ENCODE results near the gene MIER2.

MIER2 gene

DNA sequence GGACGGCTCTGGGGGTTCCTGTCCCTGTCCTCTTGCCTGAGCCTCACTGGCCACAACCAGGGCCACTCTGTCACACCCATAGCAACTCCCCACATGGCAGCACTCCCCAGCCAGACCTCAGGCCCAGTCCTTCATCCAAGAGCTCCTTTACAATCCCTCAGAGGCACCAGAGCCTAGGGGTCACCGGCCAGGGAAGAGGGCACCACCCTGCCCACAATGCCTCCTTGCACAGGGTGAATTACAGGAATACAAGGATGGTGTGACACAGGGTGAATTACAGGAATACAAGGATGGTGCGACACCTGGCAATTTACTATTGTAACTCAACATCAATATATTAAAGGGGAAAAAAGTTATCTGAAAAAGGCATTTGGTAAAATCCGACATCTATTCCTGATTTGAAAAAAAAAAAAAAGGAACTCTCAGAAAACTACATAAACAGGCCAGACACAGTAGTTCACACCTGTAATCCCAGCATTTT lies 16.5 kb downstream of the MIER2 start:
- DNase-seq, result no peak

DNA sequence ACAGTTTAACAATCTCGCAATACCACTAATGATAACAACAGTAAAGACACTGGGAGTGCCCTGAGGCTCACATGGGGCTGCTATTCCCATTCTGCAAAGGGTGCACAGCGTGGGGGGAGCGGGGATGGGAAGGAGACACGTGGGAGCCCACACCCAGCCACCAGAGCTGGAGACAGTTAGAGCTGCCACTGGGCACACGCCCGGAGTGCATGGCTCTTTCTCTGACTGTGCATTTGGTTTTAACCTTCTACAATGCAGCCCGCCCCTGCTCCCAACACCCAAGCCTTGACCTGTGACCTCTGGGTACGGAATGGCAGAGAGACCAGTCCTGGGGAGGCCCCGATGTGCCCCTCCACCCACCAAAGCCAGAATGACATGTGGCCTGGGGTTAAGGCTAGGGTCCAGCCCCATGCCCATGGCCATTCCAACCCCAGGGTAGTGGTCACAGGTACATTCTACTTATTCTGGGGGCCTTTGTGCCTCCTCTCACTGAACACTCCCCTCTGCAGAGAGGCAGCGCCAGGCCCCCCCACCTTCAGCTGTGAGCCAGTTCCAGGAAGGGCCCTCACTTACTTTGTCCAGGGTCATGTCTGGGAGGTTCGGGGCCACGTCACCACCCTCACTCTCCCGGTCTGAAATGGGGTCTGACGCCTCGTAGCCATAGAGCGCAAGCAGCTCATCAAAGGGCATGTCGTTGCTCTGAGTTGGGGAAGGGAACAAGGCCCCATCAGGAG lies 17.1 kb downstream of the MIER2 start:
- no peak for DNase-seq

DNA sequence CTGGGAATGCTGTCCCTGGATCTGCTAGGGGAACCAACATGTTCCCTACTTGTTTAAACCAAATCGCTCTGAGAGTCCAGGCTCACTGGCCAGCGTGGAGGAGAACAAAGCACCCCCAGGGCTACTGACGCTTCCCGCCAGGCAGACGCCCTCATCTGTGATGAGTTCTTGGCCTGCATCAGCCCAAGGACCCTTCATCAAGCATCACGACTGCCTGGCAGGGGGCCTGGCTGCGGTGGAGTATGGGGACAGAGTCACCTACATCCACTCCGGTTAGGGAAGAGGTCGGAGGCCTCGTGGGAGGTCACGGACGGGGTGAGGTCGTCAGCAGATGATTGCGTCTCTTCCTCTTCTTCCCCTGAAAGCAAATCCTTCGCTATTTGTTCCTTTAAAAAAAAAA lies 17.7 kb downstream of the MIER2 start:
- no peak for DNase-seq

DNA sequence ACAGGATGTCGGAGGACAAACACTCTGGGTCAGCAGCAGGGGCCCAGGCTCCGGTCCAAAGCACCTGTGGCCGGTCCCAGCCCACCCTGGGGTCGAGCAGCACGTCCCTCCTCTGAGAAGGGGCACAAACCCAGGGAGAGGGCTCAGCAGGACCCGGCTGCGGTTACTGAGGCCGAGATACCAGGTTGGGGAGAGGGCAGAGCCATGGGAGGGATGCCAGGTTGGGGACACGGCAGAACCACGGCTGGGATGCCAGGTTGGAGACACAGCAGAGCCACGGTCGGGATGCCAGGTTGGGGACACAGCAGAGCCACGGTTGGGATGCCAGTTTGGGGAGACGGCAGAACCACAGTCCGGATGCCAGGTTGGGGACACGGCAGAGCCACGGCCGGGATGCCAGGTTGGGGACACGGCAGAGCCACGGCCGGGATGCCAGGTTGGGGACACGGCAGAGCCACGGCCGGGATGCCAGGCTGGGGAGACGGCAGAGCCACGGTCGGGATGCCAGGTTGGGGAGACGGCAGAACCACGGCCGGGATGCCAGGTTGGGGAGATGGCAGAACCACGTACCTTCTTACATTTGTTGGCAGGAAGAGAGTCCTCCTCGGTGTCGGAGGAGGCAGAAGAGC lies 18.5 kb downstream of the MIER2 start:
- DNase-seq, result no peak

DNA sequence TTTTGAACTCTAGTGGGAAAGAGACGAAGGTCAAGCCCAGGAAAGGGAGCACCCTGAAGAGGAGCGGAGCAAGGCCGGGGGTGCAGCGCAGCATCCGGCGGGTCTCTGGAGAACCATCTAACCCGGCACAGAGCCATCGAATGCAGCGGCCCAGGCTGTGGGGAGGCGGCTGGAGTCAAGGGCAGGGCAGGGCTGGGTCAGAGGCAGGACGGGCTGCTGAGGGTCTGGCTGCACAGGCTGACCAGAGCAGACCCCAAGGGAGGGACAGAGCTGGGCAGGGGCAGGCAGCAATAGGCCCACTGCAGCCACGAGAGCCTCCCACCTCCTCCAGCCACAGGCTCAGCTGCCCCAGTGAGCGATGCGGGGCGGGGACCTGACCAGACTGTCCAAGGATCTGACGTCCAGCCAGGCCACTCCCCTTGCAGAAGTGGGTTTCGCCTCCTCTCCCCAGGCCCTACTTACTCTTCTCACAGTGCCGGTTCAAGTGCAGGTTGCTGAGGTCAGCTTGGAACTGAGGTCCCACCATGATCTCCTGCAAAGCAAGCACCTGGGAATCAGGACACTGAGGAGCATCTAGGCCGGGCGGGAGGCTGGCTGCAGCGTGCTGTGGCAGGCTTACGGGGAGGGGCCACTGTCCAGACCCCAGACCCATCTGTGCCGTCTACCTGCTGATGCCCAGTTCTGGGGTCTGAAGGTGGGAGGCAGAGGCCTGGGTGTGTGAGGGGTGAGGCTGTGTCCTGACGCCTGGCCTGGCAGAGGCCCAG lies 19.2 kb downstream of the MIER2 start:
- no peak for DNase-seq

- no peak for DNase-seq
These were observed 19.9 kb downstream of the MIER2 start for GRCh38 chr19:324716-325115.

- no peak for DNase-seq
These were observed 22.0 kb downstream of the MIER2 start for GRCh38 chr19:322616-323015.

GRCh38 chr19:318509-318774 lies 26.2 kb downstream of the MIER2 start:
- DNase-seq, result no peak

GRCh38 chr19:317710-318508 lies 26.7 kb downstream of the MIER2 start:
- DNase-seq, result no peak

GRCh38 chr19:315811-316210 lies 28.8 kb downstream of the MIER2 start:
- DNase-seq, result no peak

GRCh38 chr19:313988-314815 lies 30.4 kb downstream of the MIER2 start:
- no peak for DNase-seq

- DNase-seq, result no peak
These were observed 31.2 kb downstream of the MIER2 start for GRCh38 chr19:313169-313987.

DNA sequence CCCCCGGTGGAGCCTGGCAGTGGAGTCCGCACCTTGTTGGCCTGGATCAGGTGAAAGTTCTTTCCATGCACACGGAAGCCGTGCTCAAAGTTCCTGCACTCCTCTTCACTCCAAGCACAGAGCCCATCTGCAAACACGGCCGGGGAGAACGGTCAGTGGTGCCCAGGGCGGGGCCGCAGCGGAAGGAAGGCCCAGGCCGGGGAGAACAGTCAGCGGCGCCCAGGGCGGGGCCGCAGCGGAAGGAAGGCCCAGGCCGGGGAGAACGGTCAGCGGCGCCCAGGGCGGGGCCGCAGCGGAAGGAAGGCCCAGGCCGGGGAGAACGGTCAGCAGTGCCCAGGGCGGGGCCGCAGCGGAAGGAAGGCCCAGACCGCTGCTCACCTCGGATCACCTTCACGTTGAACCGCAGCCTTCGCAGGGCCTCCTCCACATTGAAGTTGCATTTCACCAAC lies 32.8 kb downstream of the MIER2 start:
- DNase-seq, result no peak

- DNase-seq, result no peak
These were observed 33.7 kb downstream of the MIER2 start for GRCh38 chr19:310781-311496.

DNA sequence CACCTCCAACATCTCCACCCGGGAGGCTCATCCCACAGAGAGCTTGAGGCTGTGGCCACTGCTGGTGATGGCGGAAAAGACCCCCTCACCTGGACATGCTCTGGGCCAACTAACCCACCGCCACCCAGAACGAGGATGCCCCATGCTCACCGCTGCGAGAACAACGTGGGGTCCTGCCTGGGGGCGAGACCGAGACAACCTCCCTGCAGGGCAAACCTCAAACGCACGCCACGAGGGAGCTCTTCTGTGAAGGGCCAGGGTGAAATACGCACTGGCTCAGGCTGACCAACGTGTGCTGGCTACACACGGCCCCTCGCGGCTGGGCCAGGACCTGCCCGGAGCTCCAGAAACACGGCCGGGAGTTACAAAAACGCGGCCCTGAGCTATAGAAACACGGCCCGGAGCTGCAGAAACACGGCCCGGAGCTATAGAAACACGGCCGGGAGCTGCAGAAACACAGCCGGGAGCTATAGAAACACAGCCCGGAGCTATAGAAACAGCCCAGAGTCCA lies 34.4 kb downstream of the MIER2 start:
- DNase-seq, result no peak

DNA sequence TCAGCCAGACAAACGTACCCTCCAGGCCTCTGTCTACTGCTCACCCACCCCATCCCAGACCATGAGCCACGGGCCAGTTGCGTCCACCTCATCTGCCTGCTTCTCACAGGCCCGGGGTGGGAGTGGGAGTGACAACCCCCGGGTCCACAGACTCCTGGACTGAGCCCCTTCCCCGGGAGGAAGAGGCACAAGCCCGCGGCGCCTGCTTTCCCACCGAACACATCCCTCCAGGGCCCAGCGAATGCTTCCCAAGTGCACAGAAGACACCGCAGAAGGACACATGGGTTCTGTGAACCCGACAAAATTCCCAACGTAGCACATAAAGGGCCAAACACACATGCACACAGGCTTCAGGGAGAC lies 35.4 kb downstream of the MIER2 start:
- no peak for DNase-seq

GRCh38 chr19:308471-309205 lies 36.0 kb downstream of the MIER2 start:
- DNase-seq, result no peak

DNA sequence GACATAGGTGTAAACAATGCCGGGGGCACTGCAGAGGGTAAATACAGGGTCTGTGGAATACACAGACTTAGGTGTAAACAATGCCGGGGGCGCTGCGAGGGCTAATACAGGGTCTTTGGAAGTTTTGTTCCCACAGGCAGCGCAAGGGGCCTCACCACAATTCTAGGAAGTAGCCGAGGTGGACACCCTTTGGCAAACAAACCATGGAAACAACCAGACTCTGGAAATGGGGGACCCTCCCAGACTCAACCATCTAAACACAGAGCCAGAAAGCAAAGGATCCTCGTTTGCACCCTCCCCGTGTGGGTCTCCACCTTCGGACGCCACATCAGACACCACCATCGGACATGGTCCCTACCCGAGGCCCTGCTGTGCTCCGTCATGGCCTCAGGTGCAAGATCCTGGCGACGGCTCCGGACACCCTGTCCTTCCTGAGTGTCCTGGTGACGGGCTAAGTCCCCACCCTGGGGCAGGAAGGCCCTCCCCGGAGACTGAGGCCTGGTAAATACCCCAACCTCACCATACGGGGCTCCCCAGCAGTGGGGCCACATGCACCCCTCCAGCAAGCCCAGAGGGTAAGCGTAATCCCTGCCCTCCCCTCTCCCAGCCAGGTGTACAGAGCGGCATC lies 36.7 kb downstream of the MIER2 start:
- DNase-seq, result no peak

DNA sequence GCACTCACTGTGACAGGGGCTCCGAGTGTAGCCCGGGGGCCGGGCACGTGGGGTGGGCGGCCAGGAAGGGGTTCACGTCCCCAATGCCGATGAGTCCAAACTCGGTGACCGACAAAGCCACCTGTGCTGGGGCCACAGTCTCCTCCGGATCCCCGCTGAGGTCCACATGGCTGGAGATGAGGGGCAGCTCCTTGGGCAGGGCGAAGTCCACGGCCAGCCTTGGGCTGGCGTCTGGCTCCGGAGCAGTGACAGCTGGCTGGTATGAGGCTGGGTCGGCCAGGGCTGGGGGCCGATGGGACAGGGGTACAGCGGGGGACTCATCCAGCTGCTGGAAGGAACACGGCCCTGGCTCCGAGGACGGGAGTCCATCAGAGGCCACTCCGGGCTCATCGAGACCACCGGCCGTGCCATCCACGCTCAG lies 37.5 kb downstream of the MIER2 start:
- no peak for DNase-seq
